Natural killer cell (primary cell): ENCODE data around the gene FBXL16. TPM values are rescaled to one million over a fixed set of nuclear protein-coding genes. Genes with fewer than 3 reads are reported as not detected.

Source experiments
- ATAC-seq, 3 donors: fragments of 150-1000 bp in 2 of 3; fragments of 200-7000 bp in 1 of 3; cut with Tn5 transposase; 1 replicate in 1 of 3; 2 replicates in 2 of 3; pipeline ENCODE4 v1.10.0; 2021; ENCODE audit warnings: mild to moderate bottlenecking in 2 of 3, moderate library complexity in 2 of 3
- DNase-seq, 2 donors: peaks; one replicate each; pipeline versions ENCODE4 v3.0.0 to v3.0.0-alpha.2; 2013 to 2021; ENCODE audit warnings: mixed read lengths in 1 of 2
- H3K27ac ChIP-seq: one replicate; pipeline ENCODE4 v1.5.1; 2013; ENCODE audit warnings: mild to moderate bottlenecking, low read length
- H3K27me3 ChIP-seq: one replicate; pipeline ENCODE4 v1.6.1; 2013; ENCODE audit warnings: low read length; ENCODE audit not compliant: control insufficient read depth, insufficient read depth
- H3K36me3 ChIP-seq: one replicate; pipeline ENCODE4 v1.6.1; 2013; ENCODE audit warnings: low read length; ENCODE audit not compliant: control insufficient read depth, insufficient read depth
- H3K4me1 ChIP-seq: one replicate; pipeline ENCODE4 v1.6.1; 2013; ENCODE audit warnings: low read length; ENCODE audit not compliant: control insufficient read depth, insufficient read depth
- H3K4me3 ChIP-seq: one replicate; pipeline ENCODE4 v1.5.1; 2013; ENCODE audit warnings: low read length
- H3K9me3 ChIP-seq: one replicate; pipeline ENCODE4 v1.6.1; 2013; ENCODE audit warnings: low read length; ENCODE audit not compliant: control insufficient read depth, insufficient read depth
- H3K27ac Mint-ChIP-seq, 2 donors: one replicate each; pipeline ENCODE4 v1.8.0; 2022; ENCODE audit warnings: mild to moderate bottlenecking in 2 of 2, mixed read lengths in 2 of 2, moderate library complexity in 1 of 2
- H3K27me3 Mint-ChIP-seq, 2 donors: one replicate each; pipeline ENCODE4 v1.8.0; 2022; ENCODE audit warnings: low read depth in 2 of 2, mixed read lengths in 2 of 2
- H3K36me3 Mint-ChIP-seq: one replicate; pipeline ENCODE4 v1.8.0; 2022; ENCODE audit warnings: mixed read lengths
- H3K4me1 Mint-ChIP-seq, 2 donors: one replicate each; pipeline ENCODE4 v1.8.0; 2022; ENCODE audit warnings: mixed read lengths in 2 of 2
- H3K4me3 Mint-ChIP-seq: one replicate; pipeline ENCODE4 v1.8.0; 2022; ENCODE audit warnings: mild to moderate bottlenecking, moderate library complexity, mixed read lengths
- H3K9me3 Mint-ChIP-seq, 2 donors: one replicate each; pipeline ENCODE4 v1.8.0; 2022; ENCODE audit warnings: mixed read lengths in 2 of 2
- CTCF ChIP-seq: fragments of 200-600 bp; IDR thresholded peaks from one replicate; pipeline ENCODE4 v1.8.0; 2022; ENCODE audit warnings: antibody characterized with exemption
- WGBS: methylation state at CpG from one replicate; pipeline ENCODE4 v1.1.7; 2013; ENCODE audit warnings: missing lambda C conversion rate; ENCODE audit not compliant: insufficient coverage; 5-methylcytosine and 5-hydroxymethylcytosine counted together
- intact Hi-C: fragments of 100-400 bp; cut with micrococcal nuclease; formaldehyde crosslinking; loops from one replicate; pipeline ENCODE4 v1.14.2; 2022
- total RNA-seq, 4 donors: library from RNA; stranded (reverse); fragments of 120-200 nt in 1 of 4; gene quantifications; one replicate each; pipeline versions ENCODE4 v1.2.3 to v1.2.4, GENCODE V29; 2013 to 2022

FBXL16 gene
- total RNA-seq, 3 donors from 2014 or later (not counting 1 experiment from before 2014, with no cell fraction given) = 0.48 to 0.79 TPM; not detected in 1

- intact Hi-C loops = no loop called here
- no peak overlapping the region for H3K4me3 Mint-ChIP-seq
- no peak for DNase-seq
Observed at GRCh38 chr16:735982-736453, 30.4 kb upstream of the FBXL16 start.

GRCh38 chr16:734981-735881 is 29.6 kb upstream of the FBXL16 start:
- H3K27ac ChIP-seq = no peak overlapping the region
- Mint-ChIP-seq H3K27ac (no peak overlapping the region), H3K36me3 (no peaks in the 10 kb centered on the region), H3K4me1 (no peaks in the 10 kb centered on the region), H3K27me3 (no peaks in the 10 kb centered on the region), H3K4me3 (no peak overlapping the region), H3K9me3 (no peaks in the 10 kb centered on the region)
- intact Hi-C loops = no loop called here
- 95% methylated on average over 25 of the region's 25 CpGs for WGBS
- ATAC-seq (no peak), DNase-seq (no peak)
- no peak overlapping the region for H3K4me3 ChIP-seq
- peaks cover 10% of the 10 kb centered on the region for H3K4me1 ChIP-seq
- no peaks in the 10 kb centered on the region for H3K9me3 ChIP-seq
- peaks cover 26% of the 10 kb centered on the region for H3K36me3 ChIP-seq
- H3K27me3 ChIP-seq = no peaks in the 10 kb centered on the region
- no peak for TF ChIP-seq CTCF

More at GRCh38 chr16:735982-736453, 30.4 kb upstream of the FBXL16 start:
- no peaks in the 10 kb centered on the region for H3K9me3 Mint-ChIP-seq
- Histone ChIP-seq H3K4me1 (peaks cover 12% of the 10 kb centered on the region), H3K27me3 (no peaks in the 10 kb centered on the region), H3K4me3 (no peak overlapping the region), H3K36me3 (peaks cover 26% of the 10 kb centered on the region), H3K9me3 (no peaks in the 10 kb centered on the region), H3K27ac (no peak overlapping the region)
- H3K36me3 Mint-ChIP-seq = no peaks in the 10 kb centered on the region
- no peaks in the 10 kb centered on the region for H3K27me3 Mint-ChIP-seq
- no peak for ATAC-seq
- no peak overlapping the region for H3K27ac Mint-ChIP-seq
- WGBS = 79% methylated on average over 13 of the region's 13 CpGs
- H3K4me1 Mint-ChIP-seq = no peaks in the 10 kb centered on the region
- no peak for TF ChIP-seq CTCF

GRCh38 chr16:734208-734980 is 28.8 kb upstream of the FBXL16 start:
- Histone ChIP-seq H3K27me3 (no peaks in the 10 kb centered on the region), H3K36me3 (peaks cover 26% of the 10 kb centered on the region), H3K27ac (no peak overlapping the region), H3K4me3 (no peak overlapping the region), H3K9me3 (no peaks in the 10 kb centered on the region), H3K4me1 (peaks cover 2% of the 10 kb centered on the region)
- no peaks in the 10 kb centered on the region for H3K36me3 Mint-ChIP-seq
- WGBS = 94% methylated on average over 49 of the region's 49 CpGs
- H3K27me3 Mint-ChIP-seq = no peaks in the 10 kb centered on the region
- H3K4me1 Mint-ChIP-seq = no peaks in the 10 kb centered on the region
- H3K4me3 Mint-ChIP-seq = no peak overlapping the region
- no peak for TF ChIP-seq CTCF
- H3K9me3 Mint-ChIP-seq = no peaks in the 10 kb centered on the region
- DNase-seq (no peak), ATAC-seq (no peak)
- H3K27ac Mint-ChIP-seq = no peak overlapping the region
- intact Hi-C loops = no loop called here
